IPS-NIHi7 (cell line): ENCODE results near the gene SRCAP.
A peak's percentile ranks its signal among the peaks of the same experiment; 100 is the strongest.

Experiments
- DNase-seq: peaks from one replicate; pipeline ENCODE4 v3.0.0; 2012; ENCODE audit warnings: mixed read lengths; ENCODE audit errors: extremely low spot score

SRCAP gene

GRCh38 chr16:30774367-30775130 lies 75.6 kb downstream of the SRCAP start:
- no peak for DNase-seq

GRCh38 chr16:30775131-30775391 lies 76.1 kb downstream of the SRCAP start:
- DNase-seq: no peak

- peak; percentile 96 for DNase-seq
Measured at GRCh38 chr16:30775392-30776188, 76.6 kb downstream of the SRCAP start.

GRCh38 chr16:30777591-30778297 lies 78.8 kb downstream of the SRCAP start:
- DNase-seq: no peak

- DNase-seq: peak; percentile 58
Measured at GRCh38 chr16:30778549-30779244, 79.7 kb downstream of the SRCAP start.

- DNase-seq: no peak
Measured at GRCh38 chr16:30779596-30779995, 80.6 kb downstream of the SRCAP start.

GRCh38 chr16:30780021-30780420 lies 81.0 kb downstream of the SRCAP start:
- no peak for DNase-seq

- no peak for DNase-seq
Measured at GRCh38 chr16:30780549-30780948, 81.6 kb downstream of the SRCAP start.

GRCh38 chr16:30782486-30783279 lies 83.7 kb downstream of the SRCAP start:
- DNase-seq: no peak

GRCh38 chr16:30783280-30784109 lies 84.5 kb downstream of the SRCAP start:
- DNase-seq: no peak

- DNase-seq: no peak
Measured at GRCh38 chr16:30784215-30784614, 85.2 kb downstream of the SRCAP start.

- no peak for DNase-seq
Measured at GRCh38 chr16:30785126-30786106, 86.4 kb downstream of the SRCAP start.

GRCh38 chr16:30786115-30786935 lies 87.4 kb downstream of the SRCAP start:
- peak; percentile 70 for DNase-seq

- DNase-seq: peak; percentile 90
Measured at GRCh38 chr16:30786936-30787612, 88.1 kb downstream of the SRCAP start, which contains the start of gene ZNF629. TSS of gene ZNF629 (minus strand) at chr16:30787205. CDS start at chr16:30784482, 2,723 bp downstream.

- DNase-seq: no peak
Measured at GRCh38 chr16:30787613-30788378, 88.8 kb downstream of the SRCAP start.
